GM21390 (cell line): ENCODE results near the gene NDE1.
"Not testable (repeated sequence)": the region's sequence is repeated elsewhere in the genome, so short reads cannot be mapped to it uniquely, and the experiment has no call there.

Source experiments
- ATAC-seq: cut with Tn5 transposase; IDR thresholded peaks from one replicate; pipeline ENCODE4 v1.9.1; 2021; ENCODE audit not compliant: unreplicated experiment

NDE1 gene

DNA sequence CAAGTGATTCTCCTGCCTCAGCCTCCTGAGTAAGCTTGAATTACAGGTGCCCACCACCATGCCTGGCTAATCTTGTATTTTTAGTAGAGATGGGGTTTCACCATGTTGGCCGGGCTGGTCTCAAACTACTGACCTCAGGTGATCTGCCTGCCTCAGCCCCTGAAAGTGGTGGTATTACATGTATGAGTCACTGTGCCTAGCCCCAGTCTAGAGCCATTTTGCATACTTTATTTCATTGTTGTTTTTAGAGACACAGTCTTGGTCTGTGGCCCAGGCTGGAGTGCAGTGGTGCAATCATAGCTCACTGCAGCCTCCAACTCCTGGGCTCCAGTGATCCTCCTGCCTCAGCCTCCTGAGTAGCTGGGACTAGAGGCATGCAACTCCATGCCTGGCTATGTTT is 42.5 kb downstream of the NDE1 start:
- ATAC-seq: not testable (repeated sequence)

- ATAC-seq: no peak
These were observed 44.5 kb downstream of the NDE1 start for GRCh38 chr16:15694499-15694898.

DNA sequence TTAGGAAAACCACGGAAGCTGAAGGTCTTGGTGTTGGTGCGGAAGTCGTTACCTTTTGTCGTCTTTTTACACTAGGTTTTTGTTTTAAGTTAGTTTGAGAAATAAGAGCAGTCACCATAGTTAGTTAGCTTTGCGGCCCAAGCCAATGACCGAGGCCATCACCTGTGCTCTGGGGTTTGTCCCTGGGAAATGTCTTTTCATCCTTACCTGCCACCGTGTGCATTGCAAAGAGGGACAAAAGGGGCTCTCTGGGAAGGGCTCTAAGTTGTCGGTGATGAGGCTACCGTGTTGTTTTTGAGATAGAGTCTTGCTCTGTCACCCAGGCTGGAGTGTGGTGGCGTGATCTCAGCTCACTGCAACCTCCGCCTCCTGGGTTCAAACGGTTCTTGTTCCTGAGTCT is 49.8 kb downstream of the NDE1 start:
- ATAC-seq: no peak

GRCh38 chr16:15701367-15701766 is 51.3 kb downstream of the NDE1 start:
- no peak for ATAC-seq

DNA sequence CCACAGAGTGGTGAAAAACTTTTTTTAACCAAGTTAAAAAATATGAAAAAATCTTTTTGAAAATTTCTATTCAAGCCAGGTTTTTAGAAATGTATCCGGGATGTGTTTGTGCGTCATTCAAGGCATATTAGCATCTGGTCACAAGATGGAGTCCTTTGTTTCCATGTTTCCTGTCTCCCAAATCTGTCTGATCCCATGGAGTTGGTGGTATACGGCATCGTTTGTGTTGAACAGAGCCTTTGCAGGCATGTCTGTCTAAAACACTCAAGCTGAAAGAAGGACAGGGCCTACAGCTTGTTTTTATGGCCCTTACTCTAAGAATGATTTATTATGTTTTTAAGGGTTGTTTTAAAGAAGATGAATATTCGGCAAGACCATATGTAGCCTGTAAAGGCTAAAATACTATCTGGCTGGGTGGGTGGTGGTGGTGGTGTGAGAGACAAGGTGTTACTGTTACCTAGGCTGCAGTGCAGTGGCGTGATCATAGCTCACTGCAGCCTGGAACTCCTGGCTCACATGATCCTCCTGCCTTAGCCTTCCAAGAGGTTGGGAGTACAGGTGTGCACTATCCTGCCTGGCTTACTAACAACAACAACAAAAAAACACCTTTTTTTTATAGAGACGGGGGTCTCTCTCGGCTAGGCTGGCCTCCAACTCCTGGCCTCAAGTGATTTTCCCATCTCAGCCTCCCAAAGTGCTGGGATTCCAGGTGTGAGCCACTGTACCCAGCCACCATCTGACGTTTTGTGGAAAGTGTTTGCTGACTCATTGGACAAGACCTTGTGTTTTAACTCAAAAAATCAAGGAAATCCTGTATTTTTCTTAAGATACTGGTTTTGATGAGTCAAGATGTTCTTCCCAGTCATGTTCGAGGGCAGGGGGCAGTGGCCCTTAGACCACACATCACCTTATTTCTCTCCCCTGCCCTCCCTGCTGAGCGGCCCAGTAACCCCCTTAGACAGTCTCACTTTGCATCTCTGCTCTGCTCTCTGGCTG is 52.2 kb downstream of the NDE1 start:
- ATAC-seq: no peak

- ATAC-seq: no peak
These were observed 53.1 kb downstream of the NDE1 start for GRCh38 chr16:15703029-15703736.

- ATAC-seq: no peak
These were observed 54.5 kb downstream of the NDE1 start for GRCh38 chr16:15704545-15704987.

DNA sequence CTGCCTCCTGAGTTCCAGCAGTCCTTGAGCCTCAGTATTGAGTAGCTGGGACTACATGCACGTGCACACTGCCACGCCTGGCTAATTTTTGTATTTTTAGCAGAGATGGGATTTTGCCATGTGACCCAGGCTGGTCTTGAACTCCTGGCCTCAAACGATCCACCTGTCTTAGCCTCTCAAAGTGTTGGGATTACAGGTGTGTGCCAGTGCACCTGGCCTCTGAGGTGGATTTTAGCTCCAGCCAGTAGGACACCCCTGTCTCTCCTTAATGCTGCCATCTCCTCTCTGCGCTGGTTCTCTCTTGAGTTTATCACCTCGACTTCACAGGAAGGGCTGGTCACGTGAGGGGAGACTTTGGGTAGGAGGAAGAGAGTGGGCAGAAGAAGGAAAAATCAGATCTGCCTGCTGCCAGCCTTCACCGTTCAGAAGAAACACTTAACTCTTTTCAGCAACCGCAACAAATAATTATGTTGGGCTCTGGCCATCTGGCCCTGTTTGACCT is 55.1 kb downstream of the NDE1 start:
- ATAC-seq: no peak

DNA sequence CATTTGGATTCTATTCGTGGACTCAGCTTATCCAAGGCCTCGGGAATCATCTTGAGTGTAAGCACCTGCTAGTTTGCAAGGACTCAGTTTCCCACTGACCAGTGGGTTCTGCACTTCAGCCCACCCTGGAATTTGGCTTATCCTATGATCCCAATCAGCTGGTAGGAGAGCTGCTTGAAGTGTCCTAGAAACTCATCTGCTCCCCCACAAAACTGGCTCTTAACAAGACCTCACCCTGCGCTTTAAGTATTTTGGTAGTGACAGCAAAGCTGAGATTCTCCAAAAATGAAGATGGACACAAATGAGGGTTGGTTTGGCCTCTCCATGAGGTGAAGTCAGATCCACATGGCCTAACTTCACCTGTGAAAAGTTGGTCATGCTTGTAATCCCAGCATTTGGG is 57.3 kb downstream of the NDE1 start:
- ATAC-seq: no peak

GRCh38 chr16:15708096-15708495 is 58.1 kb downstream of the NDE1 start:
- ATAC-seq: no peak

DNA sequence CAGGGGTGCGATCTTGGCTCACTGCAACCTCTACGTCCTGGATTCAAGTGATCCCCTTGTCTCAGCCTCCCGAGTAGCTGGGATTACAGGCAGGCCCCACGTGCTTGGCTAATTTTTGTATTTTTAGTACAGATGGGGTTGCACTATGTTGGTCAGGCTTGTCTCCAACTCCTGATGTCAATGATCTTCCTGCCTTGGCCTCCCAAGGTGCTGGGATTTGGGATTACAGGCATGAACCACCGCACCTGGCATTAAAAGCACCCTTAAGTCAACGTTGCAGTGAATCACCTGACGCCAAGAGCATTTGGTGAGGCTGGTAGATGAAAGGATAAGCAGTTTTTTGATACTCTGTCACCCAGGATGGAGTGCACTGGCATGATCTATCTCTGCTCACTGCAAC is 59.0 kb downstream of the NDE1 start:
- no peak for ATAC-seq

GRCh38 chr16:15714393-15715172 is 64.5 kb downstream of the NDE1 start:
- no peak for ATAC-seq

- no peak for ATAC-seq
These were observed 65.2 kb downstream of the NDE1 start for GRCh38 chr16:15715221-15715620.

- no peak for ATAC-seq
These were observed 66.8 kb downstream of the NDE1 start for GRCh38 chr16:15716694-15717447.

- no peak for ATAC-seq
These were observed 71.0 kb downstream of the NDE1 start for GRCh38 chr16:15721018-15721417.

- ATAC-seq: no peak
These were observed 73.8 kb downstream of the NDE1 start for GRCh38 chr16:15723808-15724207.

DNA sequence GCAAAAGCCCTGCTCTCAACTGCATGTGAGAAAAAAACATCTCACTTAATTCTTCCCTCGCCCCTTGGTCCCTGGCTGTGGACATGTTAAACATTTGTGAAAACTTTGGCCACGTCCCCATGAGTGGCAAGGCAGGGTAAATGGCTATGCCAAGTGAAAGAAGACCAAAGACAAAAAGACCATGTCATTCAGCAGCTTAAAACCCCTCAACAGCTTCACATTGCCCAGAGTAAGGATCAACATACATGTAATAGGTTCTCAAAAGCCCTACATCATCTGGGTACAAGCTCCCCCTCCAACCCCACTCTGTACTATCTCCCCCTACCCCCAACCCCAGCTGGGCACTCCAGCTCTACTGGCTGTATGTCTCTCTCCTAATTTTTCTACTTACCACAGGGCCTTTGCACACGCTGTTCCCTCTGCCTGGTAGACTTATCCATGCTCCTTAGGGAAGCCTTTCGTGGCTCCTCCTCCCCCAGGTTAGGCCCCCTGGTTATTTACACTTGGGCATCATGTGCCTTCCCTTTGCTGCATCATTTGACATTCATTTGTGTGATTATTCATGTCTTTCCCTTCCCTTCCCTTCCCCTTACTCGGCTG is 75.7 kb downstream of the NDE1 start:
- ATAC-seq: no peak

GRCh38 chr16:15726715-15727114 is 76.7 kb downstream of the NDE1 start:
- no peak for ATAC-seq

DNA sequence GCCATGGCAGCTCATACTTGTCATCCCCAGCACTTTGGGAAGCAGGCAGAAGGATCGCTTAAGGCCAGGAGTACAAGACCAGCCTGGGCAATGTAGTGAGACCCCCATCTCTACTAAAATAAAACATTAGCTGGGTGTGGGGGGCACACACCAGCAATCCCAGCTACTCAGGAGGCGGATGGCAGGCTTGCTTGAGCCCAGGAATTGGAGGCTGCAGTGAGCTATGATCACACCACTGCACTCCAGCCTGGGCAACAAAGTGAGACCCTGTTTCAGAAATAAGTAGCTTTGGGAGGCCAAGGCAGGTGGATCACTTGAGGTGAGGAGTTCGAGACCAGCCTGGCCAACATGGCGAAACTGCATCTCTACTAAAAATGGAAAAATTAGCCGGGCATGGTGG is 77.7 kb downstream of the NDE1 start:
- not testable (repeated sequence) for ATAC-seq

DNA sequence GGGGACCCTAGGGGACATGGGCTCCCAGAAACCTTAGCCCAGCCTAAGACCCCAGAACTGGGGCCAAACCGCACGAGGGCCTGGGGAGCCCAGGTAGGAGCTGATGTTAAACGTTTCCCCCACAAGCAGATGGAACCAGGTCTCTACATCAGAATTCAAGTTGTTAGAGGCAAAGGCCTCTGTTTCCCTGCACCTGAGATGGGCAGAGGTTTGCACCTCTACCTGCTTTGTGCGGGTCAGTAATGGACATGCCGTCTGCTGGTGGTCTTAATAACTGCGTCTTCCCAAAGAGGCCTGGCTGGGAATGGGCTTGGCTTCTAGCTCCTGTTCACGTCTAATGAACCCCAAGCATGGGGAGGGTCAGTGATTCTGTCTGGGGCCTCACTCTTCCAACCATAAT is 79.1 kb downstream of the NDE1 start:
- ATAC-seq: no peak
